Aorta (tissue), 5 donors: ENCODE data around the gene PACSIN2. TPM values are rescaled to one million over a fixed set of nuclear protein-coding genes. Genes with fewer than 3 reads are reported as not detected.

Experiments
- ATAC-seq: fragments of 200-7000 bp; cut with Tn5 transposase; one replicate; pipeline ENCODE4 v1.9.1; 2022; ENCODE audit warnings: moderate library complexity; ENCODE audit not compliant: low FRiP score
- DNase-seq, 2 donors: peaks; one replicate each; pipeline ENCODE4 v3.0.0-alpha.2; 2020
- H3K27ac ChIP-seq, 2 donors: one replicate each; pipeline ENCODE4 v1.5.1; 2013; ENCODE audit warnings: low read length in 2 of 2, mild to moderate bottlenecking in 2 of 2, moderate library complexity in 2 of 2, control low read depth in 1 of 2, inconsistent platforms in 1 of 2, low read depth in 1 of 2
- H3K27me3 ChIP-seq, 2 donors: one replicate each; pipeline ENCODE4 v1.6.1; 2013; ENCODE audit warnings: control low read depth in 1 of 2, low read length in 1 of 2, mild to moderate bottlenecking in 1 of 2, moderate library complexity in 1 of 2; ENCODE audit not compliant: insufficient read depth in 2 of 2, control insufficient read depth in 1 of 2
- H3K36me3 ChIP-seq, 2 donors: one replicate each; pipeline ENCODE4 v1.6.1; 2013; ENCODE audit warnings: control low read depth in 1 of 2, low read length in 1 of 2, mild to moderate bottlenecking in 1 of 2; ENCODE audit not compliant: insufficient read depth in 2 of 2, control insufficient read depth in 1 of 2
- H3K4me1 ChIP-seq, 2 donors: one replicate each; pipeline ENCODE4 v1.6.1; 2013; ENCODE audit warnings: low read length in 2 of 2, control low read depth in 1 of 2, mild to moderate bottlenecking in 1 of 2, moderate library complexity in 1 of 2; ENCODE audit not compliant: insufficient read depth in 2 of 2, control insufficient read depth in 1 of 2
- H3K4me3 ChIP-seq, 2 donors: one replicate each; pipeline ENCODE4 v1.5.1; 2013; ENCODE audit warnings: low read length in 2 of 2, control low read depth in 1 of 2, mild to moderate bottlenecking in 1 of 2
- H3K9me3 ChIP-seq: one replicate; pipeline ENCODE4 v1.6.1; 2013; ENCODE audit warnings: mild to moderate bottlenecking, low read length; ENCODE audit not compliant: control insufficient read depth
- WGBS, 2 donors: extraction: QIAGEN DNeasy Blood & Tissue Kit; methylation state at CpG; one replicate each; pipeline ENCODE4 v1.1.7; 2013; 5-methylcytosine and 5-hydroxymethylcytosine counted together
- intact Hi-C, 2 donors: fragments of 100-400 bp; cut with DNase I; formaldehyde crosslinking; loops; one replicate each; pipeline versions ENCODE4 v1.14.2 to v1.15.0; 2022
- long read RNA-seq, 2 donors: library from polyadenylated mRNA; unstranded; transcript quantifications; one replicate each; pipeline ENCODE4 v2.0.0, GENCODE V29; 2020 to 2021
- polyA plus RNA-seq, 2 donors: library from polyadenylated mRNA; stranded (reverse); fragments of 200-250 nt; gene quantifications; one replicate each; pipeline ENCODE4 v1.2.3, GENCODE V29; 2013
- total RNA-seq, 2 donors: library from RNA; stranded (reverse); fragmentation: NEBNext Ultra II Directional; extraction: Animal tissue kit (Norgen Biotek cat#: 25700); gene quantifications; one replicate each; pipeline ENCODE4 v1.2.1, GENCODE V29; 2021
- donor health status: healthy with polysubstance abuse.
- donor health status: Bipolar disorder and iron deficiency.
- donor health status: DM: no; HTN: no; CAD: no.
- donor health status: DM: no; HTN: no; CAD: no.
- donor health status: DM: yes; HTN: yes; CAD: no.

PACSIN2 gene
- total RNA-seq (100 to 1,000 TPM in 1 of 2 donors, 10 to 100 TPM in 1; 59.1 to 127 TPM), polyA plus RNA-seq (100 to 1,000 TPM in 1 of 2 donors, 10 to 100 TPM in 1; 50.5 to 110 TPM)
- long read RNA-seq, donor 1, transcript PACSIN2-201 (11 exons, 3,249 nt): major isoform, 115 of 271 reads
- long read RNA-seq, donor 1, partial matches to known transcripts: 36 of 271 reads
- long read RNA-seq, donor 1, other reads (novel, unspliced or antisense): 120 of 271 reads
- long read RNA-seq, donor 2, transcript PACSIN2-201 (11 exons, 3,249 nt): major isoform, 31 of 77 reads
- long read RNA-seq, donor 2, partial matches to known transcripts: 12 of 77 reads
- long read RNA-seq, donor 2, other reads (novel, unspliced or antisense): 34 of 77 reads

GRCh38 chr22:43014869-43015676 lies at the start of gene PACSIN2:
Gene PACSIN2 (minus strand): TSS chr22:43015149. CDS start chr22:42912080, 103,069 bp downstream.
- H3K27me3 ChIP-seq: no peaks in the 10 kb centered on the region
- peak within 1 kb of the TSS in 1 of 2 donors; percentile 61 for H3K27ac ChIP-seq
- no peaks in the 10 kb centered on the region for H3K9me3 ChIP-seq
- peak; percentile 99 to 100 for DNase-seq
- intact Hi-C loops: loop anchor here in 1 of 2 donors (5.0 to 10.0 kb wide), 3 partner anchors 83 to 148 kb away; no protein-coding TSS in a partner anchor
- H3K4me1 ChIP-seq: no peaks in the 10 kb centered on the region
- peak; percentile 100 for ATAC-seq
- peak within 1 kb of the TSS; percentile 64 to 94 for H3K4me3 ChIP-seq
- no peaks in the 10 kb centered on the region for H3K36me3 ChIP-seq
- 0% methylated on average over 46 to 85 of the region's 85 CpGs for WGBS, 2 donors

- Histone ChIP-seq H3K4me3 (no peak overlapping the region), H3K27me3 (no peaks in the 10 kb centered on the region), H3K27ac (no peak overlapping the region), H3K9me3 (no peaks in the 10 kb centered on the region), H3K4me1 (no peaks in the 10 kb centered on the region), H3K36me3 (peaks cover 0 to 3% of the 10 kb centered on the region in 2 donors)
- intact Hi-C loops: no loop called here
- DNase-seq (no peak), ATAC-seq (peak; percentile 41)
- WGBS, 2 donors: 48 to 57% methylated on average over 5 of the region's 5 CpGs
These were observed 45.2 kb upstream of the PACSIN2 start for GRCh38 chr22:43060183-43060582.

- Histone ChIP-seq H3K36me3 (peaks cover 0 to 3% of the 10 kb centered on the region in 2 donors), H3K27me3 (no peaks in the 10 kb centered on the region), H3K27ac (no peak overlapping the region), H3K9me3 (no peaks in the 10 kb centered on the region), H3K4me3 (no peak overlapping the region), H3K4me1 (no peaks in the 10 kb centered on the region)
- 90 to 95% methylated on average over 7 of the region's 7 CpGs for WGBS, 2 donors
- DNase-seq: no peak
- intact Hi-C loops: no loop called here
- ATAC-seq: no peak
These were observed 42.7 kb upstream of the PACSIN2 start for GRCh38 chr22:43057641-43058040.

- DNase-seq (no peak), ATAC-seq (no peak)
- H3K36me3 ChIP-seq: no peaks in the 10 kb centered on the region
- 95 to 97% methylated on average over 7 of the region's 7 CpGs for WGBS, 2 donors
- no peak overlapping the region for H3K4me3 ChIP-seq
- H3K4me1 ChIP-seq: no peaks in the 10 kb centered on the region
- H3K27me3 ChIP-seq: no peaks in the 10 kb centered on the region
- H3K9me3 ChIP-seq: no peaks in the 10 kb centered on the region
- no peak overlapping the region for H3K27ac ChIP-seq
- intact Hi-C loops: no loop called here
These were observed 38.2 kb upstream of the PACSIN2 start for GRCh38 chr22:43053176-43053575.

- no peaks in the 10 kb centered on the region for H3K36me3 ChIP-seq
These were observed 36.0 kb upstream of the PACSIN2 start for GRCh38 chr22:43050995-43051394.

GRCh38 chr22:43047605-43048004 lies 32.7 kb upstream of the PACSIN2 start:
- no peak for DNase-seq
- WGBS, 2 donors: 93 to 94% methylated on average over 7 of the region's 7 CpGs
- H3K9me3 ChIP-seq: no peaks in the 10 kb centered on the region
- H3K4me1 ChIP-seq: no peaks in the 10 kb centered on the region
- ATAC-seq: no peak
- no peaks in the 10 kb centered on the region for H3K36me3 ChIP-seq
- intact Hi-C loops: no loop called here
- H3K27me3 ChIP-seq: no peaks in the 10 kb centered on the region
- no peak overlapping the region for H3K4me3 ChIP-seq
- H3K27ac ChIP-seq: no peak overlapping the region

More at GRCh38 chr22:43050995-43051394, 36.0 kb upstream of the PACSIN2 start:
- 78% methylated on average over 10 of the region's 10 CpGs for WGBS, 2 donors
- ATAC-seq: no peak
- Histone ChIP-seq H3K27ac (no peak overlapping the region), H3K4me3 (no peak overlapping the region), H3K9me3 (no peaks in the 10 kb centered on the region), H3K27me3 (no peaks in the 10 kb centered on the region), H3K4me1 (no peaks in the 10 kb centered on the region)
- DNase-seq: no peak
- intact Hi-C loops: no loop called here

- 91% methylated on average over 10 of the region's 10 CpGs for WGBS, 2 donors
These were observed 29.4 kb upstream of the PACSIN2 start for GRCh38 chr22:43044290-43044712.

GRCh38 chr22:43042101-43042780 lies 27.3 kb upstream of the PACSIN2 start:
- Histone ChIP-seq H3K4me3 (no peak overlapping the region), H3K27ac (no peak overlapping the region), H3K9me3 (no peaks in the 10 kb centered on the region), H3K4me1 (no peaks in the 10 kb centered on the region), H3K27me3 (no peaks in the 10 kb centered on the region), H3K36me3 (no peaks in the 10 kb centered on the region)
- WGBS, 2 donors: 77 to 81% methylated on average over 20 of the region's 20 CpGs
- intact Hi-C loops: no loop called here
- DNase-seq (no peak), ATAC-seq (no peak)

More at GRCh38 chr22:43044290-43044712, 29.4 kb upstream of the PACSIN2 start:
- Histone ChIP-seq H3K36me3 (no peaks in the 10 kb centered on the region), H3K4me1 (no peaks in the 10 kb centered on the region), H3K27ac (no peak overlapping the region), H3K9me3 (no peaks in the 10 kb centered on the region), H3K4me3 (no peak overlapping the region), H3K27me3 (no peaks in the 10 kb centered on the region)
- no peak for DNase-seq
- intact Hi-C loops: no loop called here
- peak; percentile 11 for ATAC-seq
